Endothelial cell of hepatic sinusoid (primary cell): ENCODE results near the gene GRIK2.

Experiments
- in situ Hi-C: cut with HindIII; loops from 2 replicates; pipeline ENCODE4 v1.10.0; 2017; ENCODE audit warnings: low sequenced_read_pairs

Gene GRIK2

DNA sequence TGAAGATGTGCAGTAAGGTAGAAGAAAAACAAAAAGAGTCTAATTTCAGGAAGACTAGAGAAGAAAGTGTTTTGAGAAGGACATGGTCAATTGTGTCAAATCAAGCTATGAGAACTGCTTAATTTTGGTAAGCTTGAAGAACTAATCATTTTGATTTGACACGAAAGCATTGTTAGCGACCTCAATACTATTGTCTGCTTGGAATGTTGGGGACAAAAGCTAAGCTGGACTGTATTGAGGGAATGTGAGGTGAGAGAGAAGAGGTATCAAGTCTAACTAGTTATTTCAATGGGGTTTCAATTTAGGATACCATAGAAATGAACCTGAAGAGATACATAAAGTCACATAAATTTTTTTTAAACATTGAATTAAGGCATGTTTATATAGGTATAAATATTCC, 309.8 kb downstream of the GRIK2 start:
- in situ Hi-C loops: no loop called here

DNA sequence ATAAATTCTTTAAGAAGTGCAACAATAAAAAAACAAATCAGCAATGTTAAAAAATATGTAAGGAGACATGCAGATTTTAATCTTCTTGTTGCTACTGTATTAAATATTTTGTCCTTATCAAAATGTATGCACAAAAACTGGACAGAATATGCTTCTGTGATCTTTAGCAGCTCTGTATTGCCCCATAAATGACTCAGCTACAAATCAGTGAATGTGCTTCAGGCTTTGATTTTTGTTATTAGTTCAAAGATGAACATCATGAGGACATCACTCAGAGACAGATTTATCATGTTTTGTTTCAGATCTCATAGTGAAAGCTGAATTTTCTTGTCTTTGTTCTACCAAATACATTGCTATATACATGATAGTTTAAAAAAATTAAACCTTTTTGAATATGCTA, 312.4 kb downstream of the GRIK2 start:
- in situ Hi-C loops: no loop called here

DNA sequence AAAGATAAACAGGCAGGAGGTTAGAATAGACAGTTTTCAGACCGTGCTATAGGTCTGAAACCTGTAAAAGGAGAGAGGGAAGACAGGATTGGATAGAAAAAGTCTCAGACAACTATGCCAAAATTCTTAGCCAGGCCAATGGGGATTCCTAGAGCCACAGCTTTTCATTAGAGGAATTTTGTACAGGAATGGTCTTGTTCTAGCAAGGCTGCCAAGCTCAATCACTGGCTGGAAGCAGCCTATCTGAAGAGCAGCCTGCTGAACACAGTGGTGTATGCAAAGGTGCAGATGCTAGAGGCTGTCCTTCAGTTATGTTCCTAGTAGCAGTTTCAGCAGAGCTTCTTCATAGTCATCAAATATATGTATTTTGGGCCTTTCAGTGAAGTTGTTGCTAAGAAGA, 313.1 kb downstream of the GRIK2 start:
- in situ Hi-C loops: no loop called here

DNA sequence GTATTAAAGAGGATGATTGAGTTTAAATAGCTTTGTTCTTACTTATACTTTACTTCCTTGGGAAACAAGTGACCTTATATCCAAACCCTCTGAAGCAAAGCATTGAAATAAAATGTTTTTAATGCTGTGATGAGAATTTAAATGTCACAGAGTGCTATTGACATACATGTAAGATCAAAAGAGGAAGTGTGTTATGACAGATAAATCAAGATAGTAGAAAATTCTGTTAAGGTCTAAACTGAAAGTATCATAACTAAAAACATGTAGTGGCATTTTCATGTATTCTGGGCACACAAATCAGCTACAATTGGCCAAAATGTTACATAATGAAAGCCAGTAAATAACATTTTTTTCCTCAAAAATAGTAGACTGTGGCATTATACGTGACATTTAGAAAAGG, 318.0 kb downstream of the GRIK2 start:
- in situ Hi-C loops: no loop called here

DNA sequence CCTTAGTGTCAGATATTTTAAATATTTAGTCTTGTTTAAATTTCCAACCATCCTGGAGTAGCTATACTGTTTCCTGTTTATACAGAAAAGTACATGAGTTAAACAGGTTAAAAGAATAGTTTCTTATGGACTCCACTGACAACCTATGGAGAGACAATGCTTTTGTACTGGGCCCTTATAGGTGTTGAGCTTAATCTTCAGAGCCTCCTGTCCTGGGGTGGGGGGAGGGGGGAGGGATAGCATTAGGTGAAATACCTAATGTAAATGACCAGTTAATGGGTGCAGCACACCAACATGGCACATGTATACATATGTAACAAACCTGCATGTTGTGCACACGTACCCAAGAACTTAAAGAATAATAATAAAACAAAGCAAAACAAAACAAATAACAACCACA, 322.9 kb downstream of the GRIK2 start:
- in situ Hi-C loops: no loop called here

DNA sequence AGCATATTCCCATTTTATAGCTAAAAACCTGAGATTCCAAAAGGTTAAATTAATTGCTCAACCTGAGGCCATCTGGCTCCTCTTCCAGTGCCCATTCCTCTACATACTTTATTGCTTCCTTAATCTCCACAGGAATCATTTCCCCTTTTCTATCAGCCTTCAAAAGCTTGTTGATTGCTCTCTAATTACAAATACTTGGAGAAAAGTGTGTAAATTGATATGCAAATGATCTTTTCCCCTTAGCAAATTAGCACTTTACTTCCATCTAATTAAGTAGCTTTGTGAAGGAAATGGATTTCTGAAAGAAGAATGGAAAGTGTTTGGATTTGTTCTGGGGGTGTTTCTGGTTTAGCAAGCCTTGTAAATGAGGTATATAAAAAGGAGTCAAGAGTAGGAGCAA, 323.3 kb downstream of the GRIK2 start:
- in situ Hi-C loops: no loop called here

DNA sequence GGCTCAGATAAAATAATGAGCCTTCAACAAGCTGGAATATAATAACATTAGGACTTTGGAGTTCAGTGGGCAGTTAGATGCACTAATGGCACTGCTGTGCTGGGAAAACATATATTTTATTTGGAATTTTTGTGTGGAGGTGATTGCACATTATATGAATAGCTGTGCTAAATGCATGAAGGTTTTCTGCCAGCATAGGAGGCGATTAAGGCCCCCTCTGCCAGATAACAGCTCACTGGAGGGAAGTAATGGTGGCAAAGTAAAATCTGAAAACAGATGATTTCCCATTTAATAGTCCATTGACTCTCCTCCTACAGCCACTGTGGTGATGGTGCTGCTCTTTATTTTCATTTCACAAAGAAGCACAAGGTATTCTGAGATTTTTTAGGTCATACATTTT, 326.0 kb downstream of the GRIK2 start:
- in situ Hi-C loops: no loop called here

DNA sequence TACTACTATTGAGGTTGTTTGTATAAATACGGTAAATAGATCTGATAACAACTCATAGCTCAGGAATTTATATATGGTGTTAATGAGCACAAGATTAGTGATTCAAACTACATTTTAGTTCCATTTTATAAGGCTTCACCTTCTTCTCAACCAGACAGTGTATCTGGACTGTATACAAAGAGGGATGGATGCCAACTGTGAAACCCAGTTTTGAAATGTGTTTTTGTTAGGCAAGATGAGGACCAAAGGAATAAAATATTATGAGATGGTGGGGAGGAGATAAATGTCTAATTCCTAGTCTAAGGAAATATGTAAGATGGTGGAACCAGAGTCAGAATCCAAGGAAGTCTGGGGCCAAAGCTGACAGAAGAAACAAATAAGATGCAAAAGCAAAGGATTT, 329.0 kb downstream of the GRIK2 start:
- in situ Hi-C loops: no loop called here

DNA sequence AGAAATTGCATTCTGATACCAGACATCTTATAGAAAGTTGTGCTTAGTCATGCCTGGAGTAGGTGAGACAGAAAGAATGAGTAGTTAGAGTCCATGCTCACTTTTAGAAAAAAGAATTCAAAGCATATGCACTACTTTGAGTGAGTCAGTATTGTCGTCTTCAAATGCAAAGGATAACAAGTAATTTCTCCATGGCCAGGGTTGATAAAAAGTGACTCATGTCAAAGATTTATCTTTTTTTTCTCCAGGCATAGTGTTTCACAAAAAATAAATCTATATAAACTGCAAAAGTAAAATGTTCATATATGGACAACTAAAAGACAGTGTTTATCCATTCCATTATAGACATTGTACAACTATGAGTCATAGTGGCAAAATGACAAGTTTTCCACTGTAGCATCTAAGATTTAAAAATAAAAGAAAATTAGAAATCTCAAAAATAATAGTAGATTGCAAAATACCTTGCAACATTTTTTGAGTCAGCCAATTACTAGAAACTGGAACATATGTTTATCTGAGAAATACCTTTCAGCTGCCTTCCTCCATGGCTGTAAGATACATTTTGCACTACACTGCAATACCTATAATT, 329.6 kb downstream of the GRIK2 start:
- in situ Hi-C loops: no loop called here

DNA sequence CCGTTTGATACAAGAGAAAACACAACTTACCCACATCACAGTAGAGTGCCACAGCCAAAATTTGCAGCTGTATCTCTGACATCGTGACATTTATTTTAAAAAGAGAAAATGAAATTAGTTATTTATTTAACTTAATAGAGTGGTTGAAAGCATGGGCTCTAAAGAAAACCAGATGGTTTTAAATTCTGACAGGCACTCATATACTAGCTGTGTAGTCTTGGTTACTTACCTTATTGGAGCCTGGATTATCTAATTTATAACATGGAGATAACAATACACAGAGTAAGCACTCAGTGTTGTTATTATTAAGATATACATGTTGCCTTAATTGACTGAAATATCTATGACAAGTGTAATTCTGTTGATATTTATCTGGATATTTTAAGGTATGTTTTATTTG, 334.9 kb downstream of the GRIK2 start:
- in situ Hi-C loops: no loop called here

DNA sequence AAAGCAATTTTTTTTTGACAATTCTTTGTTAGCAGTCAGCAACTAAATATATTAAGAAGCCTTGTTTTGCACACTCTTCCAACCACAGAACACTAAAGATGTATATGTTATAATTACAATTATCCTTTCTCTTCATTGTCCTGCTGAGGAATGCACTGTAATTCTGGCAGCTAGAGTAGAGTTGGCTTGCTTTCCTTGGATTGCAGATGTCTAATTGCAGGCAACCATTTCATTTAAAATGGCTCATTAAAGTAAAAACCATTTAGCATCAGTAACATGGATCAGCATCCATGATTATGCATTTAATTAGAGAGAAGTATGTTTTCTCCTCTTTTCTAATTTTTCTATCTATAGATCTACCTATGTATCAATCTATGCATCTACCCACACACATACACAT, 335.4 kb downstream of the GRIK2 start:
- in situ Hi-C loops: no loop called here

DNA sequence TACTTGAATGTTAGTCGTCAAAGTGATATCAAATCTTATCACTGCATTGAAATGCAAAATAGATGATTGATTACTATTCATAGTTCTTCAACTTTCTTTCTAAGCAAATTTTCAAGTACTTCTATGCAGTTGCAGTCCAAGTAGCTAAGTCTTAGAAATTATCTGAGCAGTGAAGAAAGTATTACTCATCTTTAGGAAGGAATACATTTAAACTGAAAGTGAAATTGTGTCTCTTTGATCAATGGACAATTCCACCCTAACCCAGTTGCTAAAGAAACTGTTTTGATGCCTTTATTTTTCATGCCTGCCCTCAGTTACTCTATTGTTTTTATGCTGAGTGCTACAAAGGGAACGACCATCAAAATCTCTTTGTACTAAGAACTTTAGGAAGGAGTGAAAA, 337.4 kb downstream of the GRIK2 start:
- in situ Hi-C loops: no loop called here

DNA sequence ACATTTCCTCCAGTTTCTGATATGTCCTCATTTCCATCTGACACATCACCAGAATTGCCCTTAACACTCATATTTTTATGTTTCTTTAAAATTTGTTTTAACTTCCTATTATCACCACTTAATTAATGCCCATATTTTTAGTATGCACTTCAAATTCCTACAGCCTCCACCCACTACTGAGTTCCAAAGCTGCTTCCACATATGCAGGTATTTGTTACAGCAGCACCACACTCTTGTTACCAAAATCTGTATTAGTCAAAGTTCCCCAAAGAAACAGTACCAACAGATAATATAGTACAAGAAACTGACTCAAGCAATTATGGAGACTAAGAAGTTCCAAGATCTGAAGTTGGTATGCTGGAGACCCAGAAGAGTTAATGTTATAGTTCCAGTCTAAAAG, 340.4 kb downstream of the GRIK2 start:
- in situ Hi-C loops: no loop called here

DNA sequence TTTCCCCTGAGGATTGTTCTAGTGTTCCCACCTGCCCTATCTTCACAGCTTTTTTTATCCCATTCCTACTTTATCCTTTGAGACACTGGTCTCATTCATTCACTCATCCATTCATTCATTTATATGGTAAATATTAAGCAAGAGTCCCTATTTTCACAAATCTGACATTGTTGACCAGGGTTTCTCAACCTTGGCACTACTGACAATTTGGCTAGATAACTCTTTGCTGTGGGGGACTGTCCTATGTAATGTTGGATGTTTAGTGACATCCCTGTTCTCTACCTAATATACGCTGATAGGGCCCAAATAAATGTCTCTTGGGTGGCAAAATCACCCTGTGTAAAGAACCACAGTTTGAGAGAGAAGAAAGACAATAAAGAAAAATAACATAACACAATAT, 345.0 kb downstream of the GRIK2 start:
- in situ Hi-C loops: no loop called here

DNA sequence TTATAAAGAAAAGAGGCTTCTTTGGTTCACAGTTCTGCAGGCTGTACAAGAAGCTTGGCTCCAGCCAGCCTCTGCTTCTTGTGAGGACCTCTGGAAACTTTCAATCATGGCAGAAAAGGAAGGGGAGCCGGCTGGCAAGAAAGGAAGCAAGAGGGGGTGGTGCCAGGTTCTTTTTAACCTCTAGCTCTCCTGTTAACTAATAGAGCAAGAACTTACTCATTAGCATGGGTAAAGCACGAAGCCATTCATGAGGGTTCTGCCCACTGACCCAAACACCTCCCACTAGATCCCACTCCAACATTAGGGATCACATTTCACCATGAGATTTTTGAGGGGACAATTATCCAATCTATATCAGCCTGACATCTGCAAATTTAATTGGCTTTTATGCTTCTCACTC, 347.1 kb downstream of the GRIK2 start:
- in situ Hi-C loops: no loop called here

DNA sequence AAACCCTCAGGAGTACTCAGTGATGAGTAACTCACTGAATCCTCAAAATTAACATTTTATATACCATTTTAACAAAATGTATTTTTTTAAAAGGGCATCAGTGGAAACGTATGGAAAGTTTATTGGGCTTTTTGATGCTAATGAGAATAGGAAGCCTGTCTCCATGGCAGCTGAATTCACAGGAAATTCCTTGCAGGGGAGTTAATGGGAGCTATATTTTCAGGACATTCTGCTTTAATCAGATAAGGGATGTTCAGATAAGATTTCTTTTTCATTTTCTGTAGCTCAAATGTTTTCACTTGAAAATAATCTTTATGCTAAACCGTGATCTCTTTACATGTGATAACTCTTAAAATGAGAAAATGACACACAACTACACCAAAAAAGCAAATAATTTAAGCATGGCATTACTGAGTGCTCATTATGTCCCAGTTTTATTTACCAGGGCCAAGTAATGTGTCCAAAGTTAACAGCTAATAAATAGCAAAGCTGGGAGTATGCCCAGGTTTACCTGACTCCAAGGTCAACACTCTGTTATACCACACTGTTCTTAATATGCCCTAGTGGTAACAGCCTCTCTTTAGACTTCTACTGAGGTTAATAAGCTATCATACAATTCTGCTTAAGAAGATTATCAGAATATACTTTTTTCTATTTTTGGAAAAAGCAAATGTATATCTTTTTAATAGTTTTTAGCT, 348.1 kb downstream of the GRIK2 start:
- in situ Hi-C loops: no loop called here

DNA sequence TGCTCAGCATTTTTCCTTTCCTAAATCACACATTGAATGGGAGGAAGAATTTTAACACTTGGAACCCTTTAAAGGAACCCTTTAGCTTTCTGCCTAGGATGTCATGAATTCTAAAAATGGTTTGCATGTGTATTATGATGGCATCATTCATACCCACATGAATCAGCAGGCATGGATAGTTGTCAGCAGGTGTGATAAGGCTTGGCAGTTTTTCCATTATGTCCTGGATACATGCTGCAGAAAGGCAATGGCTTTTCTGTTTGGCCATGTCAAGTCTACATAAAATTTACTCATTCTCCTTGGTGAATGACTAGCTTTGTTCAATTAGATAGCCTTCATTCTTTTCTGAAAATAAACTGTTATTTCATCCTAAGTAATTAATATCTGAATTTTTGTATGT, 353.7 kb downstream of the GRIK2 start:
- in situ Hi-C loops: no loop called here

DNA sequence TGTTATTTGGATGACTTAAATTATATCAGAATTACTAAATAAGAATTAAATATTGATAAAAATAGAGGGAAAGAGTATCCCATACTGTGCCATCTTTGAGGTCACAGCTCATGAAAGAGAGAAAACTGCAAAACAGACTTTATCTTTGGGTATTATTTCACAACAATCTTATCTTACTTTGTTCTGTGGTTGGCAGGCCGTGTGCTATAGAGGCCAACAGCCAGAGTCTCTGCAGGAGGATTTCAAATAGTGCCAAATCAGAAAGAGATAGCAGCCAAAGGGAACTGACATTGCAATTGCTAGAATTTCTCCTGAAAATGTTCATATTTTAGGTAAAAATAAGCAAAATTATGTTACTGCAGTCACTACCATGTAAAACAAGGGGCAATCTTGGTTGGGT, 354.2 kb downstream of the GRIK2 start:
- in situ Hi-C loops: no loop called here

DNA sequence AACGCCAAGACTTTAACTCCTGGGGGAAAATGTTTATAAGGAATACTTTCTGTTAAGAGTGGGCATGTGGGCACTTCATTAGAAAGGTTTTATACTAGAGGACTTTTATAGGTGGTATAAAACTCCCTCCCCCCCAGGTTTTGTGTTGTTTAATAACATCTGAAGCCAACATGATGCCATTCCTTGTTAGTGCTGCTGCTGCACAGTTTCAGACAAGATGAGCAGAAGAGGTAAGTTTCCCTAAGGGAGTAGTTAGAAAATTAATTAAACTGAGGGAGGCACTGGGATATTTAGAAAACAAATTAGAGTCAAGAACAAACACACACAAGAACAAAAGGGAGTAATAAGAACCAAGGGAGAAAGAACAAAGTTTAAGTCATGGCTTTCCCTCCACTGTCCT, 362.4 kb downstream of the GRIK2 start:
- in situ Hi-C loops: no loop called here

DNA sequence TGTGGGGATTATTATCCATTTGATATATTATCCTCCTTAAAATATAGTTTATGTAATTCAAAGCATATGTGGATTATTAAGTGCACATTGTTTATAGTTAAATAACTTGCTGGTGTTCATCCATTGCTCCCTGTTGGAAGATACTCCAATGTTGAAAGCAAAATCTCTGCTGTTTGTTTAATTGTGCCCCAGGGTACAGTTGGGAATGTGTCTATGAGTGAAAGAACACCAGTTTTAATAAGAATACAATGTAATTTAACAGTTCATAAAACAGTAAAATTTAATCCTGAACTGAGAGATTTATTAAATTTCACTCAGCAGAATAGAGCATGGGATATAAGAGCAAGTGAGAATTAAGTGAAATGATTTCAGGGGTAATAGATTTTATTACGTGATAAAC, 364.9 kb downstream of the GRIK2 start:
- in situ Hi-C loops: no loop called here

DNA sequence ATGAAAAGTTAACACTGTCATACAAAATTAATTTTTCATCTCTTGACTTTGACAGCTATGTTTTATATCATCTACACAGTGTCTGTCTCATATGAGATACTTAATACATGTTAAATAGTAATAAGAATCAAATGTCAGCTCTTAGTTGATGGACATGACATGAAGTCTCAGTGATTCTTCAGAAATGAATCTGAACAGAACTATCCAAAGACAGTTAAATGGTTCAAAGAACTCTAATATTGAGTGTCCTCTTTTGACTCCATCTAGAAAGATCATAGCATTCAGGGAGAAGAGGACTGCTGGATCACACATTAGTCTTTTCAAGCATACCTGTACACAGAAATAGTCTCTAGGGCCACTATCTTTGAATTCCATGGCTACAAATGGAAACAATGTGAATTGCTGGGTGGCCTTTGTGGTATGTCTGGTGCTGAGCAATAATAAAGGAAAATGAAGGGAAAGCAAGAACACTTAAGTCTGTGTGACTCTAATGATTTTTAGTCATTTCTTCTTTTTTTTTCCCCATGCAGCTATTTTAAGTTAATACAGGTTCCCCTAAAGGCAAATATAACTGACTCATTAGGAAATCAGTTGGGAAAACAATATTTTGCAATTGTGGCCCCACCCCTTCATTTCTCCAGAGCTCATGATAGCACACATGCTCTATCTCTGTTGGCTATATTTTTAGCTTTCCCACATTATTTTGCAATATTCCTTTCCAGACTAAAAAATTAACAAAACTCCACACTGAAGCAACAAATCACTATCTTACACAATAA, 367.5 kb downstream of the GRIK2 start:
- in situ Hi-C loops: no loop called here

DNA sequence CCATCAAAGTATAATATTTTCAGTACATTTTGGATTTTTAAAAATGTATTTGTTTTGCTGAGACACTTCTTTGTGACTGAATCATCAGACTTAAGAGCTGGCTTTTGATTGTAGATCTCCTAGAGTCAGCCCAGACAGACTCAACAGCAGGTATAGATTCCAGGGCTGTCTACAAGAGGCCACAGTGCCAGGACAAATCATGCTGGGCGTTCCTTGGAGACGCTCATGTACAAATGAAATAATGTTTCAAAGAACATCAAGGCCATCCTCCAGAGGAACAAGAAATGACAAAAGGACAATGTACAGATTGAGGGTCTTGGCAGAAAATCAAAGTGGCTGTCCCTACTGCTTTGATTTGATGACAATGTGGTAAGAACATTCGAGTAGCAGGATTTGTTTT, 369.3 kb downstream of the GRIK2 start:
- in situ Hi-C loops: no loop called here
